Fibroblast of upper back skin (primary cell): Measurements from ENCODE around the gene ZBTB32.
"Not testable (repeated sequence)": the region's sequence is repeated elsewhere in the genome, so short reads cannot be mapped to it uniquely, and the experiment has no call there.

Experiments
- DNase-seq: peaks from one replicate; pipeline ENCODE4 v3.0.0-alpha.2; 2013

ZBTB32 gene

GRCh38 chr19:35722461-35722860 is 18.1 kb downstream of the ZBTB32 start:
- DNase-seq, result no peak

DNA sequence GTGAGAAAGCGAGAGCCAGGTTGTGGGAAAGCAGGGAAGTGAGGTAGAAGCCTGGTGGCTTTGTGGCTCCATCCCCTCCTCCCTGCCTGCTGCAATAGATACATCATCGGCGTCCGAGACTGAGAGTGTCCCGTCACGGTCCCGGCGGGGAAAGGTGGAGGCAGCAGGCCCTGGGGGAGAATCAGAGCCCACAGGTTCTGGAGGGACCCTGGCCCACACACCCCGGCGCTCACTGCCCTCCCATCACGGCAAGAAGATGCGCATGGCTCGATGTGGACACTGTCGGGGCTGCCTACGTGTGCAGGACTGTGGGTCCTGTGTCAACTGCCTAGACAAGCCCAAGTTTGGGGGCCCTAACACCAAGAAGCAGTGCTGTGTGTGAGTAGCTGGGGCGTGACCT is 18.5 kb downstream of the ZBTB32 start:
- DNase-seq, result no peak

GRCh38 chr19:35723671-35724070 is 19.3 kb downstream of the ZBTB32 start:
- no peak for DNase-seq

DNA sequence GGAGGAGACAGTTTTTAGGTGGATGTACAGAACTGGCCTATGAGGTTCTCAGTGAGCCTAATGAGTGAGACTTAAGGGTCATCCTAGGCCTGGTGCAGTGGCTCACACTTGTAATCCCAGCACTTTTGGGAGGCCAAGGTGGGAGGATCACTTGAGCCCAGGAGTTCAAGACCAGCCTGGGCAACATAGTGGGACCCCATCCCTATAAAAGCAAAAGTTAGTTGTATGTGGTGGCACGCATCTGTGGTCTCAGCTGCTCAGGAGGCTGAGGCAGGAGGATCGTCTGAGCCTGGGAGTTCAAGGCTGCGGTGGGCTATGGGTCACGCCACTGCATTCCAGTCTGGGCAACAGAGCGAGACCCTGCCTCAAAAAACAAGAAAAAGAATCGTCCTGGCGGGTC is 19.8 kb downstream of the ZBTB32 start:
- DNase-seq, result not testable (repeated sequence)

DNA sequence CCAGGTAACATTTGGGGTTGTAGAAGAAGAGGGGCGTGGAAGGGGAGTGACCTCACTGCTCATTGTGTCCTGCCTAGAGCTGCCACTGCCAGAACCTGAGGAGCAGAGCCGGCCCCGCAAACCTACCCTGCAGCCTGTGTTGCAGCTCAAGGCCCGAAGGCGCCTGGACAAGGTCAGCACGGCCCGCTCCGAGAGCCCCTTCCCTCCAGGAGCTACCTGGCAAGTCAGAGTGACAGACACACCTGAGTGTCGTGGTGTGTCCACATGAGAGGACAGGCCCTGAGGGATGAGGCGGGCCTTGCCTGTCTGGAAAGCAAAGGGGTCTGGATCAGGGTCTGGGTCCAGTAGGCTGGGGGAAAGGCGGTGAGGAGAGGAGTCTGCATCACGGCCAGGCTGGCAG is 20.2 kb downstream of the ZBTB32 start:
- no peak for DNase-seq

- no peak for DNase-seq
Observed at GRCh38 chr19:35725216-35725861, 21.0 kb downstream of the ZBTB32 start.

GRCh38 chr19:35727053-35727955 is 22.9 kb downstream of the ZBTB32 start:
- DNase-seq, result no peak

- DNase-seq, result no peak
Observed at GRCh38 chr19:35727956-35728706, 23.8 kb downstream of the ZBTB32 start.

DNA sequence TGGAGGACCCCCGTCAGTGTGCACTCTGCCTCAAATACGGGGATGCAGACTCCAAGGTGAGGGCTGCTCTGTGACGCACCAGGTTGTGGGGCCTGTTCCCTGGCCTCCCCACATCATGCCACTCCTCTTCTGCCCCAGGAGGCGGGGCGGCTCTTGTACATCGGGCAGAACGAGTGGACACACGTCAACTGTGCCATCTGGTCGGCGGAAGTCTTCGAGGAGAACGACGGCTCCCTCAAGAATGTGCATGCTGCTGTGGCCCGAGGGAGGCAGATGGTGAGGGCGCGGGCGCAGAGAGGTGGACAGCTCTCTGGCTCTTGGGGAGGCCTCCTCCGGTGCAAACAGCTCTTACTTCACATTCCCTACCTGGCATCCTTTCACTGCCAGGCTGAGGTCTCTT is 24.7 kb downstream of the ZBTB32 start:
- DNase-seq, result no peak

GRCh38 chr19:35729763-35730162 is 25.4 kb downstream of the ZBTB32 start:
- no peak for DNase-seq

GRCh38 chr19:35730326-35730725 is 26.0 kb downstream of the ZBTB32 start:
- DNase-seq, result no peak

DNA sequence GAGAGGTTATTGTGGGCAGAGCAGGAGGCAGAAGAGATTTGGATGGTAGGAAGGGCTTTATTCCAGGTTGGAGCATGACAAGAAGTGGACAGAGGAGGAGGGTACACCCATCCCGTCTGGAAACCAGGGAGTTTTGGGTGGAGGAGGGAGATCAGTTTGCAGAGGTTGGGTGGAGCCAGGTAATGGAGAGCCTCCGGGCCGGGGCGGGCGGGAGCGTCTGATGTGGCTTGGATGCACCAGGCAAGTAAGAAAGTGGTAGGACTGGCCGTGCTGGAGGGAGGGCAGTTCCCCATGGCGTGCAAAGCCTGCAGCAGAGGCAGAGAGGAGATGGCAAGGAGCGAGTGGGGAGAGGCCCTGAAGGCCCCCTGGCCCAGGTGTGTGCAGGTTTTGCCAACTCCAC is 27.0 kb downstream of the ZBTB32 start:
- DNase-seq, result no peak

DNA sequence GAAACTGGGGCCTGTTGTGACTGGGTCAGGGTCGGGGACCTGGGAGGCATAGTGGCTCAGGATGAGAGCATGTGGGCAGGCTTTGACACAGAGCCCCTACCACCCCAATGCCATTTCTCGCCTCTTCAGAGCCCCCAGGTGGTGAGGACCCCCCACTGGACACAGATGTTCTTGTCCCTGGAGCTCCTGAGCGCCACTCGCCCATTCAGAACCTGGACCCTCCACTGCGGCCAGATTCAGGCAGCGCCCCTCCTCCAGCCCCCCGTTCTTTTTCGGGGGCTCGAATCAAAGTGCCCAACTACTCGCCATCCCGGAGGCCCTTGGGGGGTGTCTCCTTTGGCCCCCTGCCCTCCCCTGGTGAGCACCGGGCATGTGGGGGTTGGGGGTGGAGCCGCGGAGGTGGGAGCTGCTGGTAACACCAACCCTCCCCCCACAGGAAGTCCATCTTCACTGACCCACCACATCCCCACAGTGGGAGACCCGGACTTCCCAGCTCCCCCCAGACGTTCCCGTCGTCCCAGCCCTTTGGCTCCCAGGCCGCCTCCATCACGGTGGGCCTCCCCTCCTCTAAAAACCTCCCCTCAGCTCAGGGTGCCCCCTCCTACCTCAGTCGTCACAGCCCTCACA is 27.5 kb downstream of the ZBTB32 start:
- no peak for DNase-seq

- DNase-seq, result no peak
Observed at GRCh38 chr19:35732540-35733179, 28.3 kb downstream of the ZBTB32 start.

GRCh38 chr19:35733180-35734125 is 29.1 kb downstream of the ZBTB32 start:
- DNase-seq, result no peak

DNA sequence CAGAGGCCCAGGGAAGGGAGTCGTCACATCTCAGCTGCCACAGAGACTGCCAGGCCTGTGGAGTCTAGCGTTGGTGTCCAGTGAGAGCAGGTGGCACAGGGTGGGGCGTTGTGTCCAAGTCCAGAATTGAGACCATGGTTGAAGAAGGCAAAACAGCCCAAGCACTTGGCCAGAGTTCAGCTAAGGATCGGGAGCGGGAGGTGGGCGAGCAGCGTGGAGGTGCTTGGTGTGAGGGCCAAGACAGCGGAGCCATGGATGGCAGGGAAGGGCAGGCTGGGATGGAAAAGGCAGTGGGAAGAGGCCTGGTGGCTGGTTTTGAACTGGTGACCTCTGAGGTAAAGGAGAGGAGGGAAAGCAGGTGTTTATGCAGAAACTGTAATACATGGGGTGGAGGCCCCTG is 29.9 kb downstream of the ZBTB32 start:
- no peak for DNase-seq

- DNase-seq, result no peak
Observed at GRCh38 chr19:35734889-35735288, 30.5 kb downstream of the ZBTB32 start.

GRCh38 chr19:35736913-35737886 is 32.8 kb downstream of the ZBTB32 start:
- DNase-seq, result no peak

DNA sequence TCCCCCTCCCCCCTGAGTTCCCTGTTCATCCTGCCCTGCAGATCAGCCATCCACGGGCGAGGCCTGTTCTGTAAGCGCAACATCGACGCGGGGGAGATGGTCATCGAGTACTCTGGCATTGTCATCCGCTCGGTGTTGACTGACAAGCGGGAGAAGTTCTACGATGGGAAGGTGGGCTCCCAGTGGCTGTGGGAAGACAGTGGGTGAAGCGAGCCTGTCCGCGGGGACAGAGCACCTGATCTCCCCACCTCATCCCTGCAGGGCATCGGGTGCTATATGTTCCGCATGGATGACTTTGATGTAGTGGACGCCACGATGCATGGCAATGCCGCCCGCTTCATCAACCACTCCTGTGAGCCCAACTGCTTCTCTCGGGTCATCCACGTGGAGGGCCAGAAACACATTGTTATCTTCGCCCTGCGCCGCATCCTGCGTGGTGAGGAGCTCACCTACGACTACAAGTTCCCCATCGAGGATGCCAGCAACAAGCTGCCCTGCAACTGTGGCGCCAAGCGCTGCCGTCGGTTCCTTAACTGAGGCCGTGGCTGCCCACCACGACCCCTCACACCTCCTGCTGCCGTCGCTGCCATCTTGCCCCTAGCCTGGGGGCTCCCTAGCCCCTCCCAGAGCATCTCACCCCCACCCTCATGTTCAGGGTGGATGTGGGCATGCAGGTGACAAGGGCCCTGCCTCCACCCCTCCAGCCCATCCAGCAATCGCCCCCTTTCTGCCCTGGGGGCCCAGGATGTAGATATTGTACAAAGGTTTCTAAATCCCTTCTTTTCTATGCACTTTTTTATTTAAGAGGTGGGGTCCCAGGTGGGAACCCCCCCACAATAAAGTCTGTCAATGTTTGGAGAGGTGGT is 33.9 kb downstream of the ZBTB32 start:
- no peak for DNase-seq
